NCI-H524 treated with DMSO at 0.1 percent for 48 hours (cell line): Measurements from ENCODE around the gene LRP6.
"Not testable (repeated sequence)": the region's sequence is repeated elsewhere in the genome, so short reads cannot be mapped to it uniquely, and the experiment has no call there.

Source experiments
- DNase-seq: peaks from one replicate; lab custom pipeline; 2025; lab: John Stamatoyannopoulos, UW

The LRP6 gene

GRCh38 chr12:12180575-12180974 lies 86.3 kb downstream of the LRP6 start:
- DNase-seq, result no peak

GRCh38 chr12:12180136-12180535 lies 86.7 kb downstream of the LRP6 start:
- no peak for DNase-seq

- no peak for DNase-seq
Measured at GRCh38 chr12:12178559-12178958, 88.3 kb downstream of the LRP6 start.

GRCh38 chr12:12176402-12176801 lies 90.4 kb downstream of the LRP6 start:
- no peak for DNase-seq

- no peak for DNase-seq
Measured at GRCh38 chr12:12171991-12172511, 94.8 kb downstream of the LRP6 start.

DNA sequence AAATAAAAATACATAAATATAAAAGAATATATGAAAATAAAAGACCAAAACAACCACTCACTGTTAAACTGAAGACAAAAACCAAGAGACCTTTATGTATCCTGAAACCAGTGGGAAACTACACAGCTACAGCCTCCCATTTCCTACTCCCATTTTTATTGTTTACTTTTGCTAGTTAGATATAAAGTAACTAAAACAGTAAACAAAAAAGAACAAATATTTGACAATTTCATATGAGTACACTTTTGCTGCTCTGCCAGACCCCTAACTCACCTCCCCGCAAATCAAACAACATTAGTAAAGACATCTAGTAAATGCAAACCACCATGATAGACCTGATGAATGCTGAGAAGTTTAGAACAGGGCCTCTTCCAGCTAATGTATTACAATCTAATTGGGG lies 99.0 kb downstream of the LRP6 start:
- DNase-seq, result no peak

DNA sequence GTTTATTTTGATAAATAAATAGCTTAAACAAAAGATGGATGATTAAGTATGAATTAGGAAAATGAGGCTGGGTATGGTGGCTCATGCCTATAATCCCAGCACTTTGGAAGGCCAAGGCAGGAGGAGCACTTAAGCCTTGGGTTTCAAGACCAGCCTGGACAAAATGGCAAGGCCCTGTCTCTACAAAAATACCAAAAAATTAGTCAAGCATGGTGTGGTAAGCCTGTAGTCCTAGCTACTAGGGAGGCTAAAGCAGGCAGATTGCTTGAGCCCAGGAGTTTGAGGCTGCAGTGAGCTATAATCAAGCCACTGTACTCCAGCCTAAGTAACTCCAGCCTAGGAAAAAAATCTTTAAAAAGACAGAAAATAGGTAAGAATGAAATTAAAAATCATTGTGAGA lies 100.1 kb downstream of the LRP6 start:
- no peak for DNase-seq

DNA sequence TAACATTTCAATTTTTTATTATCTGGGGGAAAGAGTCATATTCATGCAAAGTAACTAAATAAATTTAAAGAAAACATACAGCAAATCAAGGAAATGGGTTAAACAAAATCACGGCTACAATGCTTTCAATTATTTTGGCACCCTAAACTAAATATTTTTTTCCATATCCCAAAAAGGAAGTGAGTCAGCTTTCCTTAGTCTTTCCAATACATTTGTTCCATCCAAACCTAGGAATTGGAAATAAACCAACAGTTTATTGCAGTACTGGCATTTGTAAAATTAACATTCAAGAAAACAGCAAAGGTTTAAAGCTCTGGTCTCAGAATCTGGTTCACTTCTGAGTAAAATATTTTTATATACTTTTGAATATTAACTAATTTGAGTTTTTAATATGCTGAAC lies 106.9 kb downstream of the LRP6 start:
- no peak for DNase-seq

GRCh38 chr12:12158858-12159257 lies 108.0 kb downstream of the LRP6 start:
- no peak for DNase-seq

DNA sequence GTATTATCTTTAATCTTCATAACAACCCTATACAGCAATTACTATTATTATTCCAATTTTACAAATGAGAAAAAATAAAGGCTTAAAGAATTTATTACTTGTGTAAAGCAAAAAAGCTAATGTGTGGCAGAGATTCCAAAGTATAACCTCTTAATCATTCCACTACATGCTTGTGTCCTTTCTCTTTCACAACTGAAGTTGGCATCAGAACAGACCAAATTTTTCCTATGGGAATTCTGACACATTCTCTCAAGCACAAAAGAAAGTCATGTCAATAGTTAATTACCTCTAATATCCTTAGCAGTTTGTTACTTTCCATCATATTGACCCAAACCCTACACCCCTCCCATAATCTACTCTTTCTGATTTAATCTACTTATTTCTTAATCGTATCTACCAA lies 109.4 kb downstream of the LRP6 start:
- no peak for DNase-seq

DNA sequence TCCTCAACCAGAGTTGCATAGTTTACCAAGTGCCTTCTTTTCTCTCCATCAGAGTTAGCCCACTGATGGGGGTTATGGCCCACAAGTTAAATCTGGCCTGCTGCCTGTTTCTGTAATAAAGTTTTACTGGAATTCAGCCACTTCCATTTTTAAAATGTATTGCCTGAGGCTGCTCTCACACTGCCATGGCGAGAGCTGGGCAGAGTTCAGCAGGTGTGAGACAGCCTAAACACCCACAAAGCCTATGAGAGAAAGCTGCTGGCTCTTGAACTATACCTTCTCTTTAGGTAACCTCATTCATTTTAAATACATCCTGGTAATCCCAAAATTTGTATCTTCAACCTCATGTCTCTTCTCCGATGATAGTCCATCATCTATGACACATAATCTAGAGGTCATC lies 110.0 kb downstream of the LRP6 start:
- DNase-seq, result no peak

DNA sequence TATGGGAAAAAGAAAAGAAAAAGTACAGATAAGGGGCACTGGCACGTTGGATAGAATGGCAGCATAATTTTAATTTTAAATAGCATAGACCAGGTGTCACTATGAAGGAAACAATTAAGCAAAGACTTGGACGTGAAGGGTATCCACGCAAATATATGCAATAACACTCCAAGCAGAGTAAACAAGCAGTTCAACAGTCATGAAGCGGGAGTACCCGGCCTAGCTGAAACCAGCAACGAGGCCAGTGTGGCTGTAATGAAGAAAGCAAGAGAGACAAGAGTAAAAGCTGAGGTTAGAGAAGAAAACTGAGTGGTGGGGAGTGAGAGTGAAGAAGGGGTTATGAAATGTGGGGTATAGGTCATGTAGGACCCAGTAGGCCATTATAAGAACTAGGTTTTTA lies 110.7 kb downstream of the LRP6 start:
- no peak for DNase-seq

GRCh38 chr12:12153596-12153995 lies 113.2 kb downstream of the LRP6 start:
- DNase-seq, result no peak

DNA sequence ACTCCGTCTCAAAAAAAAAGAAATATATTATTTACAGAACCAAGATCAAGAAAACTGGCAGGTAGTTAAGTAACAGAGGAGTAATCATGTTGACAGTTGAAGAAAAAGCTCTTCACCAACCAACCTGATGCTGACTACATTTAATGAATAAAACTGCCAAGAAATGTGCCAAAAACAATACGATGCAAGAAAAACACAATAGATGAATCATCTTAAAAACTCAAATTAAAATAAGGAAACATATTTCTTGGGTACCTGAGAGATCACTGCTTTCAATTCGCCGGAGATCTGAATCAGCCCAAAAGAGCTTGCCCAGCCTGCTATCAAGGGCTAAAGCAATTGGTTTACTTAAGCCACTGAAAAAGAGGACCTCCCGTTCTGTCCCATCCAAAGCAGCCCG lies 119.7 kb downstream of the LRP6 start:
- no peak for DNase-seq

- not testable (repeated sequence) for DNase-seq
Measured at GRCh38 chr12:12144531-12144930, 122.3 kb downstream of the LRP6 start.

- DNase-seq, result no peak
Measured at GRCh38 chr12:12141000-12141399, 125.8 kb downstream of the LRP6 start.

- no peak for DNase-seq
Measured at GRCh38 chr12:12138203-12139154, 128.4 kb downstream of the LRP6 start.

DNA sequence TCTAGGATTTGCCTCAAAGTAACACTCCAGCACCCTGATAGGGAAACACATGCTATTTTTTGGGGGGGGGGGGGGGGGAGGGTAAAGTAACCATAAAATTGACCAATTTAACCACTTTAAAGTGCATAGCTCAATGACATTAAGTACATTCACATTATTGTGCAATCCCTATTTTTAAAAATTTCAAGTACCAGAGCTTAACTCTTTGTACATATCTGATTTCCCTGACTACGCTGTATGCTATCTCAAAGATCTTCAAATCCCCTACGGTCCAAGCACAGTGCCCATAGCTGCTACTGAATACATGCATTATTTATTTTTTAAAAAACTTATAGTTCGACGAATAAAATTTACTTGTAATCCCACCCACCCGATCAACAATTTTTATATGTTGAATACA lies 133.1 kb downstream of the LRP6 start:
- no peak for DNase-seq

DNA sequence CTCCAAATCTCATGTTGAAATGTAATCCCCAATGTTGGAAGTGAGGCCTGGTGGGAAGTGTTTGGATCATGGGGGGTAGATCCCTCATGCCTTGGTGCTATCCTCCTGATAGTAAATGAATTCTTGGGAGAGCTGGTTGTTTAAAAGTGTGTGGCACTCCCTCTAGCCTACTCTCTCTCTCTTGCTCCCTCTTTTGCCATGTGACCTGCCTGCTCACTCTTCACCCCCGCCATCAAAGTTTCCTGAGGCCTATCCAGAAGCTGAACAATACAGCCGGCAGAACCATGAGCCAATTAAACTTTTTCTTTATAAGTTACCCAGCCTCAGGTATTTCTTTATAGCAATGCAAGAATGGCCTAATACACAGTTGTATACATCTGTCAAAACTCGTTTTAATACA lies 133.6 kb downstream of the LRP6 start:
- DNase-seq, result no peak

DNA sequence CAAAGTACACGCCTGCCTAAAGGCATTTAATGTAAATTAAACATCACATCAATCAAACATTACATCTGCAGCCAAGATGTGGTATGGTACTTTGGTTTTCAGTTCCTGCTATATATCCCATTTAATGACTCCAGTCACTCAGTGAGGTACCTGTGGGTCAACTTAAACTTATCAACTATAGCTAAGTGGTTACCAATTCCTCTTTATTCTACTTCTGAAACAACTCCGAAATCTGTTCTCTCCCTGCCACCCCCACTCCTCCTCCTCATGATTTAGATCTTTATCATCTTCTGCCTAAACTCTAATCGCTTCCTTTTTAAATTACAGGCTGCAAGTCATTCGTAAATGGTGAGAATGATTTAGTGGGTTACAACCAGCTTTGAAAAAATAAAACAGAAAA lies 138.2 kb downstream of the LRP6 start:
- DNase-seq, result no peak

- no peak for DNase-seq
Measured at GRCh38 chr12:12127304-12127703, 139.5 kb downstream of the LRP6 start.

- no peak for DNase-seq
Measured at GRCh38 chr12:12126551-12126950, 140.3 kb downstream of the LRP6 start.

- no peak for DNase-seq
Measured at GRCh38 chr12:12123036-12123604, 143.7 kb downstream of the LRP6 start.
